IMR-90 (cell line): ENCODE measurements around the gene C16orf87. TPM values are rescaled to one million over a fixed set of nuclear protein-coding genes. Genes with fewer than 3 reads are reported as not detected.

Experiments
- ATAC-seq: fragments of 200-7000 bp; cut with Tn5 transposase; 2 replicates; pipeline ENCODE4 v1.9.1; 2020; ENCODE audit warnings: low read depth, mild to moderate bottlenecking, moderate library complexity
- BruUV-seq: library from RNA; stranded (reverse); fragments of 400-500 nt; replicated peaks from 2 replicates; lab custom pipeline; 2021; lab: Mats Ljungman, UMichigan
- CTCF ChIA-PET: fragments of 300-600 bp; formaldehyde crosslinking; extraction: SDS; loops from one replicate; lab custom pipeline; 2021; ENCODE audit warnings: antibody characterized with exemption; lab: Yijun Ruan, JAX
- POLR2A ChIA-PET: fragments of 300-600 bp; sonication (Branson Sonifier 250); formaldehyde crosslinking; loops from one replicate; lab custom pipeline; 2022; ENCODE audit warnings: antibody characterized with exemption; ENCODE audit not compliant: unreplicated experiment; lab: Charles Lee
- DNase-seq: peaks from one replicate; pipeline ENCODE4 v3.0.0; 2013
- H2AFZ ChIP-seq: replicated peaks from 2 replicates; pipeline ENCODE3; 2013; ENCODE audit warnings: low read length, mild to moderate bottlenecking; ENCODE audit not compliant: poor library complexity
- H2AK5ac ChIP-seq: 2 replicates; pipeline ENCODE4 v1.6.1; 2013; ENCODE audit warnings: low read depth, low read length, inconsistent platforms
- H2AK9ac ChIP-seq: replicated peaks from 2 replicates; pipeline ENCODE3; 2013; ENCODE audit warnings: mild to moderate bottlenecking, low read depth, low read length, moderate library complexity; ENCODE audit not compliant: poor library complexity
- H2BK120ac ChIP-seq: 2 replicates; pipeline ENCODE4 v1.6.1; 2013; ENCODE audit warnings: low read depth, low read length, inconsistent platforms
- H2BK15ac ChIP-seq: 3 replicates; pipeline ENCODE4 v1.6.1; 2013; ENCODE audit warnings: low read depth, low read length, inconsistent platforms
- H2BK20ac ChIP-seq: 2 replicates; pipeline ENCODE4 v1.6.1; 2013; ENCODE audit warnings: low read depth, mild to moderate bottlenecking, inconsistent platforms, low read length, moderate library complexity
- H2BK5ac ChIP-seq: 2 replicates; pipeline ENCODE4 v1.6.1; 2013; ENCODE audit warnings: mild to moderate bottlenecking, low read depth, low read length, inconsistent platforms; ENCODE audit not compliant: poor library complexity, severe bottlenecking
- H3K14ac ChIP-seq: replicated peaks from 2 replicates; pipeline ENCODE4 v1.6.1; 2013; ENCODE audit warnings: low read depth, low read length, inconsistent platforms
- H3K18ac ChIP-seq: 2 replicates; pipeline ENCODE4 v1.6.1; 2013; ENCODE audit warnings: low read depth, low read length, control low read depth
- H3K23ac ChIP-seq: 2 replicates; pipeline ENCODE4 v1.6.1; 2013; ENCODE audit warnings: low read depth, low read length, inconsistent platforms
- H3K27ac ChIP-seq: 2 replicates; pipeline ENCODE4 v1.5.1; 2013; ENCODE audit warnings: mild to moderate bottlenecking, control low read depth, low read length; ENCODE audit not compliant: insufficient read depth
- H3K27me3 ChIP-seq: 2 replicates; pipeline ENCODE4 v1.6.1; 2013; ENCODE audit warnings: low read length; ENCODE audit not compliant: control insufficient read depth, insufficient read depth
- H3K36me3 ChIP-seq: 2 replicates; pipeline ENCODE4 v1.6.1; 2013; ENCODE audit warnings: low read length, mixed read lengths; ENCODE audit not compliant: control insufficient read depth, insufficient read depth
- H3K4ac ChIP-seq: 2 replicates; pipeline ENCODE4 v1.6.1; 2013; ENCODE audit warnings: low read depth, low read length, inconsistent platforms
- H3K4me1 ChIP-seq: 2 replicates; pipeline ENCODE4 v1.6.1; 2013; ENCODE audit warnings: low read length, mixed read lengths; ENCODE audit not compliant: control insufficient read depth, insufficient read depth
- H3K4me2 ChIP-seq: 2 replicates; pipeline ENCODE4 v1.6.1; 2013; ENCODE audit warnings: low read depth, mild to moderate bottlenecking, control low read depth, low read length, moderate library complexity
- H3K4me3 ChIP-seq: 2 replicates; pipeline ENCODE4 v1.5.1; 2013; ENCODE audit warnings: low read depth, mild to moderate bottlenecking, control low read depth, low read length, moderate library complexity; ENCODE audit not compliant: insufficient read depth
- H3K56ac ChIP-seq: 2 replicates; pipeline ENCODE4 v1.6.1; 2013; ENCODE audit warnings: low read length, inconsistent platforms; ENCODE audit not compliant: insufficient read depth; ENCODE audit errors: extremely low read depth
- H3K79me1 ChIP-seq, 2 experiments: 2 replicates each; pipeline ENCODE4 v1.6.1; 2013; ENCODE audit warnings: low read length in 2 of 2, inconsistent platforms in 1 of 2, low read depth in 1 of 2
- H3K9ac ChIP-seq: 2 replicates; pipeline ENCODE4 v1.6.1; 2013; ENCODE audit warnings: low read depth, low read length, control low read depth
- H3K9me1 ChIP-seq: 2 replicates; pipeline ENCODE4 v1.6.1; 2013; ENCODE audit warnings: low read length, inconsistent platforms; ENCODE audit not compliant: insufficient read depth
- H3K9me3 ChIP-seq: 2 replicates; pipeline ENCODE4 v1.6.1; 2013; ENCODE audit warnings: low read length; ENCODE audit not compliant: control insufficient read depth, insufficient read depth
- H4K20me1 ChIP-seq: 2 replicates; pipeline ENCODE4 v1.6.1; 2013; ENCODE audit warnings: low read length, inconsistent platforms; ENCODE audit not compliant: insufficient read depth
- H4K5ac ChIP-seq: 2 replicates; pipeline ENCODE4 v1.6.1; 2013; ENCODE audit warnings: mild to moderate bottlenecking, low read depth, low read length, control low read depth
- H4K8ac ChIP-seq, 2 experiments: 2 replicates each; pipeline ENCODE4 v1.6.1; 2013; ENCODE audit warnings: low read depth in 2 of 2, low read length in 2 of 2, control low read depth in 1 of 2, inconsistent platforms in 1 of 2
- H4K91ac ChIP-seq: 2 replicates; pipeline ENCODE4 v1.6.1; 2013; ENCODE audit warnings: low read depth, low read length, inconsistent platforms; ENCODE audit not compliant: insufficient read depth
- BHLHE40 ChIP-seq: fragments of 150-350 bp; IDR thresholded peaks from 2 replicates; pipeline ENCODE4 v1.6.1; 2016; ENCODE audit warnings: mild to moderate bottlenecking, low read depth, low read length
- CEBPB ChIP-seq: IDR thresholded peaks from 2 replicates; pipeline ENCODE4 v1.6.1; 2012; ENCODE audit warnings: low read depth, low read length, improper control_type of control experiment
- CHD1 ChIP-seq: IDR thresholded peaks from 2 replicates; pipeline ENCODE4 v1.6.1; 2012; ENCODE audit warnings: low read depth, low read length, improper control_type of control experiment
- CTCF ChIP-seq: conservative IDR thresholded peaks from 2 replicates; pipeline ENCODE4 v1.5.1; 2012; ENCODE audit warnings: mild to moderate bottlenecking, low read depth, low read length, improper control_type of control experiment
- ELK1 ChIP-seq: fragments of 150-350 bp; IDR thresholded peaks from 2 replicates; pipeline ENCODE4 v1.6.1; 2016; ENCODE audit warnings: low read depth, mild to moderate bottlenecking, low read length, moderate library complexity, borderline replicate concordance
- FOS ChIP-seq: fragments of 150-350 bp; IDR thresholded peaks from 2 replicates; pipeline ENCODE4 v1.6.1; 2016; ENCODE audit warnings: low read depth, low read length
- MAFK ChIP-seq: IDR thresholded peaks from 2 replicates; pipeline ENCODE4 v1.6.1; 2012; ENCODE audit warnings: low read depth, low read length, improper control_type of control experiment
- MAZ ChIP-seq: IDR thresholded peaks from 2 replicates; pipeline ENCODE4 v1.6.1; 2012; ENCODE audit warnings: low read depth, mild to moderate bottlenecking, low read length, improper control_type of control experiment, moderate library complexity, borderline replicate concordance
- MXI1 ChIP-seq: IDR thresholded peaks from 2 replicates; pipeline ENCODE4 v1.6.1; 2012; ENCODE audit warnings: low read depth, mild to moderate bottlenecking, low read length, moderate library complexity, borderline replicate concordance
- NFE2L2 ChIP-seq: fragments of 150-350 bp; IDR thresholded peaks from 2 replicates; pipeline ENCODE4 v1.6.1; 2016; ENCODE audit warnings: low read depth, mild to moderate bottlenecking, low read length
- POLR2A ChIP-seq: IDR thresholded peaks from 2 replicates; pipeline ENCODE4 v1.6.1; 2012; ENCODE audit warnings: mild to moderate bottlenecking, low read depth, low read length
- RAD21 ChIP-seq: IDR thresholded peaks from 2 replicates; pipeline ENCODE4 v1.6.1; 2012; ENCODE audit warnings: low read length, improper control_type of control experiment
- RCOR1 ChIP-seq: IDR thresholded peaks from 2 replicates; pipeline ENCODE4 v1.6.1; 2012; ENCODE audit warnings: mild to moderate bottlenecking, low read length, improper control_type of control experiment; ENCODE audit not compliant: insufficient replicate concordance
- RFX5 ChIP-seq: IDR thresholded peaks from 2 replicates; pipeline ENCODE4 v1.8.0; 2012; ENCODE audit warnings: low read depth, mild to moderate bottlenecking, low read length, moderate library complexity
- SMC3 ChIP-seq: fragments of 150-350 bp; IDR thresholded peaks from 2 replicates; pipeline ENCODE4 v1.6.1; 2016; ENCODE audit warnings: low read depth, mild to moderate bottlenecking, antibody characterized with exemption, low read length, moderate library complexity
- USF2 ChIP-seq: fragments of 150-350 bp; IDR thresholded peaks from 2 replicates; pipeline ENCODE4 v1.6.1; 2017; ENCODE audit warnings: mild to moderate bottlenecking, antibody characterized with exemption, low read length, low read depth
- WGBS, 2 experiments: methylation state at CpG; one replicate each; pipeline versions ENCODE4 v1.1.5 to v1.1.7; 2013; ENCODE audit warnings: missing lambda C conversion rate in 2 of 2; ENCODE audit not compliant: insufficient read length in 1 of 2; ENCODE audit errors: extremely low coverage in 2 of 2; 5-methylcytosine and 5-hydroxymethylcytosine counted together
- dilution Hi-C: fragments of 300-500 bp; cut with HindIII; formaldehyde crosslinking; loops from one replicate; pipeline ENCODE4 v1.14.3; 2018; ENCODE audit warnings: low sequenced_read_pairs; ENCODE audit not compliant: unreplicated experiment
- in situ Hi-C: fragments of 300-500 bp; cut with MboI; formaldehyde crosslinking; loops from 3 replicates; pipeline ENCODE4 v1.14.3; 2019; ENCODE audit warnings: low sequenced_read_pairs, inconsistent platforms, mixed read lengths
- intact Hi-C: fragments of 100-400 bp; cut with micrococcal nuclease; formaldehyde crosslinking; loops from 2 replicates; pipeline ENCODE4 v1.10.0; 2022
- polyA plus RNA-seq, 3 experiments: library from polyadenylated mRNA; depleted of rRNA; stranded (reverse); fragments of >200 nt; gene quantifications; 2 replicates each; pipeline ENCODE4 v1.2.3, GENCODE V29; 2012; ENCODE audit warnings: low replicate concordance in 1 of 3
- total RNA-seq: library from RNA; depleted of rRNA; stranded (reverse); fragments of >200 nt; gene quantifications from 2 replicates; pipeline ENCODE4 v1.2.3, GENCODE V29; 2012

The C16orf87 gene
- total and polyA plus RNA-seq, 2 of the 4 experiments (the other 2 are of a cell fraction) = 6.3 to 8.1 TPM

- Histone ChIP-seq H4K91ac (no peak overlapping the region), H3K27ac (no peak overlapping the region), H3K23ac (no peak overlapping the region), H2BK5ac (no peak overlapping the region), H4K20me1 (peaks cover 6% of the 10 kb centered on the region; the same call in 1 of the 2 replicates), H3K9me1 (peaks cover 3% of the 10 kb centered on the region; the same call in 1 of the 2 replicates), H3K9me3 (no peaks in the 10 kb centered on the region), H3K9ac (no peak overlapping the region), H3K18ac (no peak overlapping the region), H3K4me3 (no peak overlapping the region), H3K4ac (no peak overlapping the region), H3K4me2 (no peak overlapping the region), H3K79me1 (peaks cover 22 to 33% of the 10 kb centered on the region in 2 experiments), H2BK15ac (no peak overlapping the region), H3K56ac (no peak overlapping the region), H4K5ac (no peak overlapping the region), H2AK5ac (no peak overlapping the region), H2BK120ac (no peak overlapping the region), H3K14ac (no peak overlapping the region), H2BK20ac (no peak overlapping the region), H4K8ac (no peak overlapping the region), H2AFZ (no peak overlapping the region), H3K27me3 (no peaks in the 10 kb centered on the region), H3K36me3 (peaks cover 14% of the 10 kb centered on the region), H3K4me1 (no peaks in the 10 kb centered on the region), H2AK9ac (no peak overlapping the region)
- ATAC-seq = no peak
- dilution Hi-C loops (no loop called here), intact Hi-C loops (no loop called here), in situ Hi-C loops (no loop called here)
- ChIA-PET POLR2A (no interaction called here), CTCF (interaction anchor here (0.9 to 1.9 kb wide), 6 partner anchors 9 to 127 kb away, joined by 3 to 8 read pairs (median 6); no protein-coding TSS in a partner anchor)
- DNase-seq = no peak
- no peak for TF ChIP-seq CEBPB
- no peak for TF ChIP-seq POLR2A
- TF ChIP-seq SMC3 = no peak
- TF ChIP-seq MXI1 = no peak
- no peak for TF ChIP-seq RAD21
- TF ChIP-seq RFX5 = no peak
- no peak for TF ChIP-seq NFE2L2
- TF ChIP-seq CHD1 = no peak
- TF ChIP-seq MAFK = no peak
- TF ChIP-seq RCOR1 = no peak
- no peak for TF ChIP-seq CTCF
- TF ChIP-seq ELK1 = no peak
- TF ChIP-seq BHLHE40 = no peak
- no peak for TF ChIP-seq USF2
- no peak for TF ChIP-seq FOS
- TF ChIP-seq MAZ = no peak
- BruUV-seq = no TSS peak
- WGBS, 2 experiments = no CpG with 5 or more reads among the region's 1 CpG
These were observed 30.5 kb downstream of the C16orf87 start for GRCh38 chr16:46800494-46800893.
